K562 (cell line): ENCODE measurements around the gene CLASP2. TPM values are rescaled to one million over a fixed set of nuclear protein-coding genes. Genes with fewer than 3 reads are reported as not detected.

Source experiments
- ATAC-seq: fragments of 200-7000 bp; cut with Tn5 transposase; 3 replicates; pipeline ENCODE4 v1.9.1; 2020; ENCODE audit warnings: moderate library complexity
- BruUV-seq: library from RNA; stranded (reverse); fragments of 400-500 nt; replicated peaks from 2 replicates; lab custom pipeline; 2021; lab: Mats Ljungman, UMichigan
- CTCF ChIA-PET: fragments of 300-600 bp; formaldehyde crosslinking; extraction: SDS; loops from one replicate; lab custom pipeline; 2021; ENCODE audit warnings: low intra/inter-chr PET ratio; lab: Yijun Ruan, JAX
- POLR2A ChIA-PET: fragments of 300-600, 350-650 bp; sonication (Branson Sonifier 250); formaldehyde crosslinking; extraction: SDS; loops from one replicate; lab custom pipeline; 2021; ENCODE audit warnings: antibody characterized with exemption, inconsistent platforms; lab: Yijun Ruan, JAX
- DNase-seq, 4 experiments: peaks; one replicate each; pipeline versions ENCODE4 v3.0.0 to v3.0.0-alpha.2; 2011 to 2018; ENCODE audit warnings: low spot score in 3 of 4, mixed read lengths in 3 of 4; ENCODE audit errors: extremely low read depth in 1 of 4
- FAIRE-seq: peaks from 2 replicates; lab custom pipeline; 2011; peaks lifted over from hg19 to GRCh38; lab: Jason Lieb, UNC
- H2AFZ ChIP-seq: 2 replicates; pipeline ENCODE4 v1.6.0; 2011; ENCODE audit warnings: low read depth, low read length, control low read depth, inconsistent platforms
- H3K27ac ChIP-seq: fragments of 200-600 bp; 3 replicates; pipeline ENCODE4 v1.8.0; 2011; ENCODE audit warnings: low read depth, mild to moderate bottlenecking, control low read depth, inconsistent platforms, low read length, moderate library complexity, mixed read lengths; ENCODE audit errors: extremely low read depth
- H3K27me3 ChIP-seq, 2 experiments: fragments of 300-600 bp in 1 of 2; 2 replicates in 1 of 2; 3 replicates in 1 of 2; pipeline versions ENCODE4 v1.6.0 to v1.8.0; 2011; ENCODE audit warnings: inconsistent platforms in 2 of 2, low read length in 2 of 2, mild to moderate bottlenecking in 1 of 2, mixed read lengths in 1 of 2, moderate library complexity in 1 of 2; ENCODE audit not compliant: control insufficient read depth in 2 of 2, insufficient read depth in 2 of 2
- H3K36me3 ChIP-seq: fragments of 300-600 bp; 3 replicates; pipeline ENCODE4 v1.8.0; 2011; ENCODE audit warnings: mild to moderate bottlenecking, low read length, inconsistent platforms; ENCODE audit not compliant: control insufficient read depth, insufficient read depth
- H3K4me1 ChIP-seq, 2 experiments: fragments of 200-600 bp in 1 of 2; replicated peaks in 1 of 2; 2 replicates in 1 of 2; 3 replicates in 1 of 2; pipeline versions ENCODE4 v1.5.1 to v1.8.0; 2011; ENCODE audit warnings: inconsistent platforms in 2 of 2, low read length in 2 of 2, mild to moderate bottlenecking in 1 of 2, mixed read lengths in 1 of 2, moderate library complexity in 1 of 2; ENCODE audit not compliant: control insufficient read depth in 2 of 2, insufficient read depth in 2 of 2
- H3K4me2 ChIP-seq: 2 replicates; pipeline ENCODE4 v1.6.1; 2011; ENCODE audit warnings: low read length, control low read depth, inconsistent platforms, mixed read lengths; ENCODE audit not compliant: insufficient read depth
- H3K4me3 ChIP-seq: fragments of 200-600 bp; sonication (generic), shearing (Covaris generic); 2 replicates; pipeline ENCODE4 v1.5.1; 2016; ENCODE audit warnings: control low read depth, inconsistent platforms
- H3K79me2 ChIP-seq: fragments of 200-600 bp; 3 replicates; pipeline ENCODE4 v1.8.0; 2011; ENCODE audit warnings: low read length, inconsistent platforms; ENCODE audit not compliant: control insufficient read depth, insufficient read depth
- H3K9ac ChIP-seq, 2 experiments: 2 replicates each; pipeline versions ENCODE4 v1.6.0 to v1.6.1; 2011; ENCODE audit warnings: low read depth in 2 of 2, low read length in 2 of 2, control low read depth in 1 of 2, inconsistent platforms in 1 of 2, mild to moderate bottlenecking in 1 of 2, mixed read lengths in 1 of 2; ENCODE audit not compliant: insufficient read depth in 1 of 2
- H3K9me1 ChIP-seq: one replicate; pipeline ENCODE4 v1.6.0; 2011; ENCODE audit warnings: inconsistent platforms, mild to moderate bottlenecking, low read length, moderate library complexity; ENCODE audit not compliant: control insufficient read depth, insufficient read depth
- H3K9me3 ChIP-seq: replicated peaks from 2 replicates; pipeline ENCODE4 v1.5.1; 2011; ENCODE audit warnings: low read depth, low read length, inconsistent platforms; ENCODE audit not compliant: control insufficient read depth, insufficient read depth
- H4K20me1 ChIP-seq: replicated peaks from 2 replicates; pipeline ENCODE4 v1.6.1; 2011; ENCODE audit warnings: low read length, inconsistent platforms, mixed read lengths; ENCODE audit not compliant: control insufficient read depth, insufficient read depth
- CEBPG ChIP-seq, 3 experiments: fragments of 200-800 bp in 1 of 3; sonication (Bioruptor generic) in 1 of 3; sonication (generic) in 1 of 3; formaldehyde crosslinking in 1 of 3; IDR thresholded peaks in 2 of 3; conservative IDR thresholded peaks in 1 of 3; 2 replicates each; pipeline versions ENCODE4 v1.6.1 to v1.8.0; 2016 to 2022; ENCODE audit warnings: missing compliant biosample characterization in 2 of 3, missing genetic modification characterization in 2 of 3, mild to moderate bottlenecking in 1 of 3, missing genetic modification reagents in 1 of 3
- DDX20 ChIP-seq: fragments of 450-650 bp; IDR thresholded peaks from 2 replicates; pipeline ENCODE4 v1.6.1; 2016; ENCODE audit warnings: missing genetic modification characterization, low read depth, mild to moderate bottlenecking, missing compliant biosample characterization, moderate library complexity
- DNMT1 ChIP-seq: fragments of 450-650 bp; IDR thresholded peaks from 2 replicates; pipeline ENCODE4 v1.6.1; 2016; ENCODE audit warnings: antibody characterized with exemption, mild to moderate bottlenecking
- HCFC1 ChIP-seq: IDR thresholded peaks from 2 replicates; pipeline ENCODE4 v1.6.1; 2012; ENCODE audit warnings: low read depth, low read length, improper control_type of control experiment
- HNRNPUL1 ChIP-seq: fragments of 200-400 bp; formaldehyde crosslinking; IDR thresholded peaks from 2 replicates; pipeline ENCODE4 v1.6.1; 2017; ENCODE audit warnings: low read length
- MCM5 ChIP-seq: fragments of 450-650 bp; IDR thresholded peaks from 2 replicates; pipeline ENCODE4 v1.6.1; 2016; ENCODE audit warnings: low read depth
- PHF8 ChIP-seq: fragments of 200-600 bp; sonication (generic); IDR thresholded peaks from 2 replicates; pipeline ENCODE4 v1.6.1; 2012; ENCODE audit warnings: mixed run types, mild to moderate bottlenecking, inconsistent platforms, low read length, moderate library complexity, borderline replicate concordance
- POLR2B ChIP-seq: fragments of 450-650 bp; IDR thresholded peaks from 2 replicates; pipeline ENCODE4 v1.6.1; 2018; ENCODE audit warnings: low read depth; ENCODE audit not compliant: partially characterized antibody
- POU5F1 ChIP-seq: fragments of 150-350 bp; IDR thresholded peaks from 2 replicates; pipeline ENCODE4 v1.6.1; 2014; ENCODE audit warnings: borderline replicate concordance, low read length, low read depth, mild to moderate bottlenecking; ENCODE audit not compliant: partially characterized antibody
- ZNF165 ChIP-seq: fragments of 250-450 bp; sonication (Bioruptor Pico); IDR thresholded peaks from 2 replicates; pipeline ENCODE4 v1.4.0; 2020; ENCODE audit warnings: borderline replicate concordance
- ZNF174 ChIP-seq: fragments of 250-450 bp; sonication (Bioruptor Pico); IDR thresholded peaks from 2 replicates; pipeline ENCODE4 v1.4.0; 2020; ENCODE audit warnings: mild to moderate bottlenecking
- ZNF232 ChIP-seq: sonication (generic); formaldehyde crosslinking; IDR thresholded peaks from 2 replicates; pipeline ENCODE4 v1.8.0; 2022; ENCODE audit warnings: mild to moderate bottlenecking, missing genetic modification reagents
- ZNF695 ChIP-seq: fragments of 450-650 bp; formaldehyde crosslinking; IDR thresholded peaks from 2 replicates; pipeline ENCODE4 v1.4.0; 2020; ENCODE audit warnings: mild to moderate bottlenecking, moderate library complexity
- WGBS: fragments of 100-300 bp; shearing (Covaris generic); methylation state at CpG from one replicate; pipeline ENCODE4 v1.1.6; 2016; ENCODE audit warnings: low coverage, mixed read lengths; ENCODE audit not compliant: insufficient coverage; ENCODE audit errors: missing lambda C conversion rate; 5-methylcytosine and 5-hydroxymethylcytosine counted together
- in situ Hi-C: fragments of 300-500 bp; cut with MboI; formaldehyde crosslinking; loops from 4 replicates; pipeline ENCODE4 v1.15.0; 2018; ENCODE audit warnings: inconsistent platforms, mixed read lengths
- intact Hi-C: fragments of 100-400 bp; cut with micrococcal nuclease; formaldehyde crosslinking; loops from 2 replicates; pipeline ENCODE4 v1.14.2; 2022
- polyA plus RNA-seq, 8 experiments: library from polyadenylated mRNA; depleted of rRNA in 4 of 8; stranded (reverse) in 5 of 8; unstranded in 3 of 8; fragments of >200 nt; fragmentation: Nextera tagmentation in 2 of 8; fragmentation: Illumina TruSeq in 1 of 8; extraction: Ambion mirVana in 2 of 8; extraction: Trizol in 1 of 8; gene quantifications; 2 replicates each; pipeline versions ENCODE4 v1.2.1 to v1.2.3, GENCODE V29; 2011 to 2014; ENCODE audit warnings: inconsistent platforms in 1 of 8, missing spikeins in 1 of 8
- total RNA-seq, 7 experiments: library from RNA; depleted of rRNA in 6 of 7; stranded (reverse); fragments of >200 nt in 6 of 7; fragmentation: Illumina TruSeq in 2 of 7; extraction: Trizol in 2 of 7; gene quantifications; 2 replicates each; pipeline versions ENCODE4 v1.2.1 to v1.2.3, GENCODE V29; 2011 to 2021; ENCODE audit warnings: low replicate concordance in 1 of 7
- TF ChIP-seq, protein P1 (sequence below): fragments of 450-650 bp; IDR thresholded peaks from one replicate; pipeline ENCODE4 v1.6.1; 2018; ENCODE audit warnings: mild to moderate bottlenecking, moderate library complexity; ENCODE audit not compliant: partially characterized antibody
- TF ChIP-seq, protein P2 (sequence below), 2 experiments: fragments of 450-650 bp in 1 of 2; sonication (generic) in 1 of 2; formaldehyde crosslinking in 1 of 2; IDR thresholded peaks in 1 of 2; conservative IDR thresholded peaks in 1 of 2; 2 replicates each; pipeline versions ENCODE4 v1.6.1 to v1.8.1; 2016 to 2023; ENCODE audit warnings: mild to moderate bottlenecking in 2 of 2, moderate library complexity in 2 of 2, inconsistent platforms in 1 of 2, missing genetic modification reagents in 1 of 2
- TF ChIP-seq, protein P3 (sequence below): fragments of 200-400 bp; formaldehyde crosslinking; IDR thresholded peaks from 2 replicates; pipeline ENCODE4 v1.6.1; 2017; ENCODE audit warnings: mild to moderate bottlenecking, low read depth, low read length, moderate library complexity
- TF ChIP-seq, protein P4 (sequence below): sonication (generic); formaldehyde crosslinking; IDR thresholded peaks from 2 replicates; pipeline ENCODE4 v1.5.0; 2020; ENCODE audit warnings: missing genetic modification reagents

The CLASP2 gene
- total and polyA plus RNA-seq, 9 of the 15 experiments (the other 6 are each of a cell fraction or from before 2014, with no cell fraction given): 13.5 to 107 (median 71.8) TPM

DNA sequence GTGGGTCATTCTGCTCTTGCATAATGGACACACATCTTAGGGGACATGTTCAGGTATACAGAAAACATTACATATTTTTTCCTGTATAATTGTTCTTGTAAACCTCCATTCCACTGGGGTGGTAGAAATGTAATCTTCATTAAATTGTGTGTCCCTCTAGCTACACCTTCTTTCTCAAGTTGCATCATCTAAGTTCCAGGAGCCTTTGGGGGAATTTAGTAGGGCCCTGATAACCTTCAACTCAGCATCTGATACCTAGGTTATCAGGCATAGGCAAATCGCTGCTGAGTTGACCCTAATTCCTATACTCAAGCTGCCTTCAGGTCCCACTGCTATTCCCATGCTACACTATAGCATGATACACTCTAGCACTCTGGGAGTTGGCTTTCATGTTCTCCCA lies 19.1 kb upstream of the CLASP2 start:
- Histone ChIP-seq H3K9ac (no peak overlapping the region), H3K4me3 (no peak overlapping the region), H4K20me1 (no peaks in the 10 kb centered on the region), H2AFZ (no peak overlapping the region), H3K27ac (no peak overlapping the region), H3K79me2 (no peaks in the 10 kb centered on the region), H3K36me3 (no peaks in the 10 kb centered on the region), H3K9me1 (no peaks in the 10 kb centered on the region), H3K4me1 (no peaks in the 10 kb centered on the region), H3K4me2 (no peak overlapping the region), H3K27me3 (no peaks in the 10 kb centered on the region; a peak in 1 of 5 replicates), H3K9me3 (peaks cover 6% of the 10 kb centered on the region; the same call in 1 of the 2 replicates)
- BruUV-seq: no TSS peak
- 0% methylated on average over 1 of the region's 1 CpG for WGBS
- no peak for DNase-seq
- in situ Hi-C loops (no loop called here), intact Hi-C loops (no loop called here)
- FAIRE-seq: no peak
- ChIA-PET POLR2A (interaction anchor here (0.6 to 3.5 kb wide), 3 partner anchors 9 to 50 kb away, joined by 3 to 16 read pairs (median 3); no protein-coding TSS in a partner anchor), CTCF (no interaction called here)
- peak; percentile 22; the same call in 1 of the 3 replicates for ATAC-seq
- TF ChIP-seq, protein P1, sequence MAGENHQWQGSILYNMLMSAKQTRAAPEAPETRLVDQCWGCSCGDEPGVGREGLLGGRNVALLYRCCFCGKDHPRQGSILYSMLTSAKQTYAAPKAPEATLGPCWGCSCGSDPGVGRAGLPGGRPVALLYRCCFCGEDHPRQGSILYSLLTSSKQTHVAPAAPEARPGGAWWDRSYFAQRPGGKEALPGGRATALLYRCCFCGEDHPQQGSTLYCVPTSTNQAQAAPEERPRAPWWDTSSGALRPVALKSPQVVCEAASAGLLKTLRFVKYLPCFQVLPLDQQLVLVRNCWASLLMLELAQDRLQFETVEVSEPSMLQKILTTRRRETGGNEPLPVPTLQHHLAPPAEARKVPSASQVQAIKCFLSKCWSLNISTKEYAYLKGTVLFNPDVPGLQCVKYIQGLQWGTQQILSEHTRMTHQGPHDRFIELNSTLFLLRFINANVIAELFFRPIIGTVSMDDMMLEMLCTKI: no peak
- TF ChIP-seq ZNF695 (CRISPR knock-in tag): no peak
- no peak for TF ChIP-seq DNMT1
- TF ChIP-seq, protein P2, sequence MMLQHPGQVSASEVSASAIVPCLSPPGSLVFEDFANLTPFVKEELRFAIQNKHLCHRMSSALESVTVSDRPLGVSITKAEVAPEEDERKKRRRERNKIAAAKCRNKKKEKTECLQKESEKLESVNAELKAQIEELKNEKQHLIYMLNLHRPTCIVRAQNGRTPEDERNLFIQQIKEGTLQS (IDR thresholded peaks at IDR 0.05): peak; percentile 57; the same call in 1 of the 2 replicates
- TF ChIP-seq, protein P2 (CRISPR knock-in tag; conservative IDR thresholded peaks at IDR 0.05): no peak
- TF ChIP-seq, protein P3, sequence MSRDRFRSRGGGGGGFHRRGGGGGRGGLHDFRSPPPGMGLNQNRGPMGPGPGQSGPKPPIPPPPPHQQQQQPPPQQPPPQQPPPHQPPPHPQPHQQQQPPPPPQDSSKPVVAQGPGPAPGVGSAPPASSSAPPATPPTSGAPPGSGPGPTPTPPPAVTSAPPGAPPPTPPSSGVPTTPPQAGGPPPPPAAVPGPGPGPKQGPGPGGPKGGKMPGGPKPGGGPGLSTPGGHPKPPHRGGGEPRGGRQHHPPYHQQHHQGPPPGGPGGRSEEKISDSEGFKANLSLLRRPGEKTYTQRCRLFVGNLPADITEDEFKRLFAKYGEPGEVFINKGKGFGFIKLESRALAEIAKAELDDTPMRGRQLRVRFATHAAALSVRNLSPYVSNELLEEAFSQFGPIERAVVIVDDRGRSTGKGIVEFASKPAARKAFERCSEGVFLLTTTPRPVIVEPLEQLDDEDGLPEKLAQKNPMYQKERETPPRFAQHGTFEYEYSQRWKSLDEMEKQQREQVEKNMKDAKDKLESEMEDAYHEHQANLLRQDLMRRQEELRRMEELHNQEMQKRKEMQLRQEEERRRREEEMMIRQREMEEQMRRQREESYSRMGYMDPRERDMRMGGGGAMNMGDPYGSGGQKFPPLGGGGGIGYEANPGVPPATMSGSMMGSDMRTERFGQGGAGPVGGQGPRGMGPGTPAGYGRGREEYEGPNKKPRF: no peak
- TF ChIP-seq PHF8: no peak
- no peak for TF ChIP-seq HNRNPUL1
- no peak for TF ChIP-seq POU5F1
- no peak for TF ChIP-seq ZNF165 (CRISPR knock-in tag)
- no peak for TF ChIP-seq POLR2B
- TF ChIP-seq HCFC1: no peak
- TF ChIP-seq, protein P4, sequence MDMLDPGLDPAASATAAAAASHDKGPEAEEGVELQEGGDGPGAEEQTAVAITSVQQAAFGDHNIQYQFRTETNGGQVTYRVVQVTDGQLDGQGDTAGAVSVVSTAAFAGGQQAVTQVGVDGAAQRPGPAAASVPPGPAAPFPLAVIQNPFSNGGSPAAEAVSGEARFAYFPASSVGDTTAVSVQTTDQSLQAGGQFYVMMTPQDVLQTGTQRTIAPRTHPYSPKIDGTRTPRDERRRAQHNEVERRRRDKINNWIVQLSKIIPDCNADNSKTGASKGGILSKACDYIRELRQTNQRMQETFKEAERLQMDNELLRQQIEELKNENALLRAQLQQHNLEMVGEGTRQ (CRISPR knock-in tag): no peak
- TF ChIP-seq ZNF174 (CRISPR knock-in tag): no peak
- no peak for TF ChIP-seq MCM5
- no peak for TF ChIP-seq CEBPG (CRISPR knock-in tag; IDR thresholded peaks at IDR 0.05)
- peak; percentile 32 to 54; a peak in 3 of 4 replicates for TF ChIP-seq CEBPG (tag; conservative IDR thresholded peaks at IDR 0.05 in 1 of 2, IDR thresholded peaks at IDR 0.05 in 1 of 2)
- no peak for TF ChIP-seq DDX20
- no peak for TF ChIP-seq ZNF232
